HG02588 (cell line): ENCODE data around the gene PTMS.

ENCODE experiments used
- ATAC-seq: cut with Tn5 transposase; IDR thresholded peaks from one replicate; pipeline ENCODE4 v1.9.1; 2021; ENCODE audit warnings: mild to moderate bottlenecking, moderate library complexity; ENCODE audit not compliant: unreplicated experiment

PTMS gene

GRCh38 chr12:6752167-6752920, 13.8 kb upstream of the PTMS start:
- no peak for ATAC-seq

- ATAC-seq, result peak; percentile 84
Measured at GRCh38 chr12:6752921-6753771, 13.0 kb upstream of the PTMS start, which contains the start of gene MLF2. TSS of gene MLF2 (minus strand) at chr12:6753141. CDS start at chr12:6752334, 807 bp downstream.

GRCh38 chr12:6753772-6754356, 12.3 kb upstream of the PTMS start:
- no peak for ATAC-seq

GRCh38 chr12:6754411-6754810, 11.8 kb upstream of the PTMS start:
- ATAC-seq, result no peak

- ATAC-seq, result no peak
Measured at GRCh38 chr12:6757028-6757690, 9.0 kb upstream of the PTMS start.

GRCh38 chr12:6758506-6759095, 7.6 kb upstream of the PTMS start:
- no peak for ATAC-seq

- ATAC-seq, result no peak
Measured at GRCh38 chr12:6759741-6760140, 6.4 kb upstream of the PTMS start.

- no peak for ATAC-seq
Measured at GRCh38 chr12:6763380-6763779, 2.8 kb upstream of the PTMS start.

- peak; percentile 69 for ATAC-seq
Measured at GRCh38 chr12:6764011-6764828, 1.9 kb upstream of the PTMS start.

GRCh38 chr12:6765048-6765633, 1.0 kb upstream of the PTMS start:
- ATAC-seq, result no peak

- peak; percentile 55 for ATAC-seq
Measured at GRCh38 chr12:6766651-6767349, 637 bp downstream of the PTMS start.

- no peak for ATAC-seq
Measured at GRCh38 chr12:6767353-6768319, 1.5 kb downstream of the PTMS start.

- ATAC-seq, result no peak
Measured at GRCh38 chr12:6768437-6768914, 2.3 kb downstream of the PTMS start.

GRCh38 chr12:6768990-6769389, 2.8 kb downstream of the PTMS start:
- ATAC-seq, result no peak

- ATAC-seq, result no peak
Measured at GRCh38 chr12:6769666-6770065, 3.5 kb downstream of the PTMS start.

GRCh38 chr12:6770094-6770493, 3.9 kb downstream of the PTMS start:
- ATAC-seq, result no peak

GRCh38 chr12:6770600-6770999, 4.4 kb downstream of the PTMS start:
- no peak for ATAC-seq

- no peak for ATAC-seq
Measured at GRCh38 chr12:6771091-6771495, 4.9 kb downstream of the PTMS start.
